ENCODE data around the gene THOC2.

DNA sequence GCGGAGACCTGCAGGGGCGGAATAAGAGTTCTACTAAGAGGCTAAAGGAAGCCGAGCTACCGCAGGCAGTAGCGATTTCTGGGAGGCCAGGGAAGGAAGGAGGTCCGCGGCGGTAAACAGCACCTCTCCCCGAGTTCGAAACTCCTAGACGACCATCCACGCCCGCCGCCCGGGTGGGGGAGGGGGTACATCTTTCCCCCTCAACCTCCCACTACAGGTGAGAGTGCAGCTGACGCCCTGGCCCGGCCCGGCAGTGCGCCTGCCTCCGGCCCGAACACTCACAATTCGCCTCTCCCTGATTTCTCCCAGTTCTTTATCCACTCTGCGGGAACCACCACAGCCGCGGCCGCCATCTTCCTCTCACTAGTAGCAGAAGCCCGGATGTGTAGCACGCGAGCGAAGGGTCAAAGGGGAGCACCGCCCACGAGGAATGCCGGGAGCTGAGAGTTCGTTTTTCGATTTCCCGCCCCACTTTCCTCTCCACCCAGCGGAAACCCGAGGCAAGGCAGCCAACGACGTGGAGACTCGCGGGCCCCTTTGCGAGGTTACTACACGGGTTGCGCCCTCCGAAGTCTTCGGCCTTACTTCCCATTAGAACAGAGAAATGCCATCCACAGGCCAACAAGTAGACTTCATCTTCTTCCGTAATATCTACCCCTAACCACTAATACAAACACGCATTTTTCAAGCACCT, at the start of gene THOC2:
- TF ChIP-seq, protein P1, sequence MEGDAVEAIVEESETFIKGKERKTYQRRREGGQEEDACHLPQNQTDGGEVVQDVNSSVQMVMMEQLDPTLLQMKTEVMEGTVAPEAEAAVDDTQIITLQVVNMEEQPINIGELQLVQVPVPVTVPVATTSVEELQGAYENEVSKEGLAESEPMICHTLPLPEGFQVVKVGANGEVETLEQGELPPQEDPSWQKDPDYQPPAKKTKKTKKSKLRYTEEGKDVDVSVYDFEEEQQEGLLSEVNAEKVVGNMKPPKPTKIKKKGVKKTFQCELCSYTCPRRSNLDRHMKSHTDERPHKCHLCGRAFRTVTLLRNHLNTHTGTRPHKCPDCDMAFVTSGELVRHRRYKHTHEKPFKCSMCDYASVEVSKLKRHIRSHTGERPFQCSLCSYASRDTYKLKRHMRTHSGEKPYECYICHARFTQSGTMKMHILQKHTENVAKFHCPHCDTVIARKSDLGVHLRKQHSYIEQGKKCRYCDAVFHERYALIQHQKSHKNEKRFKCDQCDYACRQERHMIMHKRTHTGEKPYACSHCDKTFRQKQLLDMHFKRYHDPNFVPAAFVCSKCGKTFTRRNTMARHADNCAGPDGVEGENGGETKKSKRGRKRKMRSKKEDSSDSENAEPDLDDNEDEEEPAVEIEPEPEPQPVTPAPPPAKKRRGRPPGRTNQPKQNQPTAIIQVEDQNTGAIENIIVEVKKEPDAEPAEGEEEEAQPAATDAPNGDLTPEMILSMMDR (IDR thresholded peaks at IDR 0.05; ENCODE audit: low read depth, low read length): no peak; the same call in 1 of the 2 replicates
- TF ChIP-seq EZH2phosphoT487 (IDR thresholded peaks at IDR 0.05; ENCODE audit: low read depth): no peak
